SK-N-SH (cell line): ENCODE data around the gene WWOX.

ENCODE experiments used
- CTCF ChIP-seq: fragments of 200-600 bp; sonication (generic); IDR thresholded peaks from 2 replicates; pipeline ENCODE4 v1.6.1; 2017; ENCODE audit warnings: antibody characterized with exemption, mild to moderate bottlenecking, moderate library complexity
- FOXJ3 ChIP-seq: sonication (generic); formaldehyde crosslinking; IDR thresholded peaks from 2 replicates; pipeline ENCODE4 v1.5.1; 2020; ENCODE audit warnings: mild to moderate bottlenecking, missing genetic modification reagents
- FOXM1 ChIP-seq: IDR thresholded peaks from 2 replicates; pipeline ENCODE4 v1.4.0; 2012; ENCODE audit warnings: low read depth, mild to moderate bottlenecking
- JUND ChIP-seq: IDR thresholded peaks from 2 replicates; pipeline ENCODE4 v1.4.0; 2012
- NRF1 ChIP-seq: IDR thresholded peaks from 2 replicates; pipeline ENCODE4 v1.6.1; 2012; ENCODE audit warnings: low read depth, mild to moderate bottlenecking, low read length
- POLR2AphosphoS5 ChIP-seq: IDR thresholded peaks from 2 replicates; pipeline ENCODE4 v1.6.1; 2012; ENCODE audit warnings: low read depth, low read length
- USF2 ChIP-seq: fragments of 150-350 bp; IDR thresholded peaks from 2 replicates; pipeline ENCODE4 v1.6.1; 2017; ENCODE audit warnings: antibody characterized with exemption, low read length, low read depth, borderline replicate concordance
- YY1 ChIP-seq: IDR thresholded peaks from 2 replicates; pipeline ENCODE4 v1.4.0; 2012; ENCODE audit warnings: low read depth, mild to moderate bottlenecking

- TF ChIP-seq JUND (no peak), CTCF (no peak), USF2 (no peak), FOXJ3 (CRISPR knock-in tag) (no peak), POLR2AphosphoS5 (no peak), YY1 (no peak), NRF1 (no peak), FOXM1 (no peak)
Observed at GRCh38 chr16:79159261-79160049, 1060.0 kb downstream of the WWOX start.
